Lung (tissue), 12 donors: ENCODE data around the gene UBXN4. TPM values are rescaled to one million over a fixed set of nuclear protein-coding genes. Genes with fewer than 3 reads are reported as not detected.

Source experiments
- ATAC-seq: fragments of 200-7000 bp; cut with Tn5 transposase; one replicate; pipeline ENCODE4 v1.9.1; 2020; ENCODE audit warnings: moderate number of reproducible peaks; ENCODE audit not compliant: insufficient read depth, low FRiP score
- DNase-seq, 3 donors: peaks; one replicate each; pipeline ENCODE4 v3.0.0-alpha.2; 2013 to 2017
- H3K27ac ChIP-seq, 2 donors: one replicate each; pipeline ENCODE4 v1.5.1; 2013; ENCODE audit warnings: mild to moderate bottlenecking in 2 of 2, moderate library complexity in 2 of 2, control low read depth in 1 of 2, inconsistent platforms in 1 of 2, low read depth in 1 of 2, low read length in 1 of 2
- H3K27me3 ChIP-seq, 3 donors: one replicate each; pipeline ENCODE4 v1.5.1; 2013; ENCODE audit warnings: low read length in 2 of 3; ENCODE audit not compliant: control insufficient read depth in 3 of 3, insufficient read depth in 3 of 3
- H3K36me3 ChIP-seq, 4 donors: one replicate each; pipeline ENCODE4 v1.5.1; 2013; ENCODE audit warnings: low read length in 4 of 4, mild to moderate bottlenecking in 1 of 4, moderate library complexity in 1 of 4; ENCODE audit not compliant: control insufficient read depth in 4 of 4, insufficient read depth in 4 of 4
- H3K4me1 ChIP-seq, 5 donors: one replicate each; pipeline ENCODE4 v1.5.1; 2013; ENCODE audit warnings: low read length in 5 of 5, mild to moderate bottlenecking in 2 of 5, moderate library complexity in 1 of 5; ENCODE audit not compliant: control insufficient read depth in 5 of 5, insufficient read depth in 5 of 5
- H3K4me3 ChIP-seq: one replicate; pipeline ENCODE4 v1.5.1; 2013; ENCODE audit warnings: mild to moderate bottlenecking, control low read depth, moderate library complexity
- H3K9ac ChIP-seq, 2 donors: one replicate each; pipeline ENCODE4 v1.5.1; 2013; ENCODE audit warnings: low read length in 2 of 2, control low read depth in 1 of 2; ENCODE audit not compliant: insufficient read depth in 1 of 2
- H3K9me3 ChIP-seq, 4 donors: one replicate each; pipeline ENCODE4 v1.5.1; 2013; ENCODE audit warnings: low read length in 3 of 4, mild to moderate bottlenecking in 1 of 4, moderate library complexity in 1 of 4; ENCODE audit not compliant: control insufficient read depth in 4 of 4, insufficient read depth in 3 of 4
- CTCF ChIP-seq: IDR thresholded peaks from 2 replicates; pipeline ENCODE4 v1.5.1; 2012; ENCODE audit warnings: mild to moderate bottlenecking; ENCODE audit errors: control extremely low read depth, extremely low read depth
- whole genome bisulfite sequencing, 2 donors: extraction: QIAGEN DNeasy Blood & Tissue Kit; methylation state at CpG; one replicate each; pipeline ENCODE4 v1.1.7; 2013; 5-methylcytosine and 5-hydroxymethylcytosine counted together
- polyA plus RNA-seq, 2 donors: library from polyadenylated mRNA; stranded (reverse); fragments of 200-250 nt; gene quantifications; one replicate each; pipeline ENCODE4 v1.2.1, GENCODE V29; 2013
- total RNA-seq, 2 donors: library from RNA; depleted of rRNA in 1 of 2; stranded (reverse); fragments of >200 nt in 1 of 2; gene quantifications; one replicate each; pipeline ENCODE4 v1.2.1, GENCODE V29; 2014 to 2021
- donor health status: control.
- donor health status: control.
- donor health status: Bipolar disorder and iron deficiency.
- donor health status: healthy.
- donor health status: DM: yes; HTN: yes; CAD: no.

UBXN4 gene
- total and polyA plus RNA-seq, 4 donors, result 39.7 to 121 (median 65.9) TPM

- Histone ChIP-seq H3K9me3 (no peaks in the 10 kb centered on the region), H3K36me3 (no peaks in the 10 kb centered on the region), H3K4me1 (no peaks in the 10 kb centered on the region), H3K9ac (no peak overlapping the region), H3K27ac (no peak overlapping the region), H3K27me3 (no peaks in the 10 kb centered on the region), H3K4me3 (no peak overlapping the region)
- WGBS, 2 donors, result 78 to 82% methylated on average over 3 of the region's 3 CpGs
- DNase-seq (no peak), ATAC-seq (no peak)
- no peak for TF ChIP-seq CTCF
Observed at GRCh38 chr2:135815269-135815668, 73.6 kb downstream of the UBXN4 start.

GRCh38 chr2:135817466-135817865 lies 75.8 kb downstream of the UBXN4 start:
- no peaks in the 10 kb centered on the region for H3K9me3 ChIP-seq
- no peak overlapping the region for H3K9ac ChIP-seq
- no peaks in the 10 kb centered on the region for H3K4me1 ChIP-seq
- no peaks in the 10 kb centered on the region for H3K36me3 ChIP-seq
- H3K27me3 ChIP-seq, result no peaks in the 10 kb centered on the region
- no peak overlapping the region for H3K27ac ChIP-seq
- peak; percentile 47 for ATAC-seq
- DNase-seq, result no peak
- 90% methylated on average over 18 of the region's 18 CpGs for WGBS, 2 donors
- no peak for TF ChIP-seq CTCF
- no peak overlapping the region for H3K4me3 ChIP-seq

- no peak for ATAC-seq
Observed at GRCh38 chr2:135817951-135818350, 76.3 kb downstream of the UBXN4 start.

More at GRCh38 chr2:135817951-135818350, 76.3 kb downstream of the UBXN4 start:
- DNase-seq, result no peak
- no peak overlapping the region for H3K27ac ChIP-seq
- H3K4me3 ChIP-seq, result no peak overlapping the region
- no peaks in the 10 kb centered on the region for H3K36me3 ChIP-seq
- 71 to 72% methylated on average over 4 of the region's 4 CpGs for WGBS, 2 donors
- no peaks in the 10 kb centered on the region for H3K27me3 ChIP-seq
- H3K9me3 ChIP-seq, result no peaks in the 10 kb centered on the region
- no peak for TF ChIP-seq CTCF
- H3K9ac ChIP-seq, result no peak overlapping the region
- no peaks in the 10 kb centered on the region for H3K4me1 ChIP-seq
